ENCODE data around the gene DUSP2.

- no peak for TF ChIP-seq EZH2 (IDR thresholded peaks at IDR 0.05; ENCODE audit: borderline replicate concordance, low read depth, low read length, poor library complexity, severe bottlenecking)
- TF ChIP-seq CTCF (conservative IDR thresholded peaks at IDR 0.05; ENCODE audit: low read depth, low read length), result no peak
Measured at GRCh38 chr2:96137321-96138178, 7.7 kb downstream of the DUSP2 start.
